ACC112 (cell line): ENCODE results near the gene ZNF200.
A peak's percentile ranks its signal among the peaks of the same experiment; 100 is the strongest.
"Not testable (repeated sequence)": the region's sequence is repeated elsewhere in the genome, so short reads cannot be mapped to it uniquely, and the experiment has no call there.

ENCODE experiments used
- H2AFZ ChIP-seq: fragments of 200-600 bp; sonication (generic); one replicate; pipeline ENCODE4 v1.6.0; 2017; ENCODE audit warnings: antibody characterized with exemption, low read length; ENCODE audit not compliant: unreplicated experiment
- H3K27ac ChIP-seq: fragments of 200-600 bp; sonication (generic); 2 replicates; pipeline ENCODE4 v1.5.1; 2014; ENCODE audit warnings: low read depth, mild to moderate bottlenecking, antibody characterized with exemption, low read length, moderate library complexity
- H3K27me3 ChIP-seq: fragments of 200-600 bp; sonication (generic); 2 replicates; pipeline ENCODE4 v1.6.1; 2014; ENCODE audit warnings: mild to moderate bottlenecking, antibody characterized with exemption, low read length, moderate library complexity, mixed read lengths; ENCODE audit not compliant: insufficient read depth
- H3K36me3 ChIP-seq: fragments of 200-600 bp; sonication (generic); 2 replicates; pipeline ENCODE4 v1.6.1; 2016; ENCODE audit warnings: mild to moderate bottlenecking, antibody characterized with exemption, low read length, moderate library complexity, mixed read lengths; ENCODE audit not compliant: insufficient read depth
- H3K4me1 ChIP-seq: fragments of 200-600 bp; sonication (generic); one replicate; pipeline ENCODE4 v1.6.1; 2016; ENCODE audit warnings: low read length, mixed read lengths; ENCODE audit not compliant: insufficient read depth, unreplicated experiment, control insufficient read depth
- H3K4me3 ChIP-seq: fragments of 200-600 bp; sonication (generic); 2 replicates; pipeline ENCODE4 v1.5.1; 2014; ENCODE audit warnings: mild to moderate bottlenecking, low read depth, low read length
- H3K79me2 ChIP-seq: fragments of 200-600 bp; sonication (generic); one replicate; pipeline ENCODE4 v1.6.0; 2016; ENCODE audit warnings: low read length; ENCODE audit not compliant: control insufficient read depth, unreplicated experiment, insufficient read depth

ZNF200 gene, protein sequence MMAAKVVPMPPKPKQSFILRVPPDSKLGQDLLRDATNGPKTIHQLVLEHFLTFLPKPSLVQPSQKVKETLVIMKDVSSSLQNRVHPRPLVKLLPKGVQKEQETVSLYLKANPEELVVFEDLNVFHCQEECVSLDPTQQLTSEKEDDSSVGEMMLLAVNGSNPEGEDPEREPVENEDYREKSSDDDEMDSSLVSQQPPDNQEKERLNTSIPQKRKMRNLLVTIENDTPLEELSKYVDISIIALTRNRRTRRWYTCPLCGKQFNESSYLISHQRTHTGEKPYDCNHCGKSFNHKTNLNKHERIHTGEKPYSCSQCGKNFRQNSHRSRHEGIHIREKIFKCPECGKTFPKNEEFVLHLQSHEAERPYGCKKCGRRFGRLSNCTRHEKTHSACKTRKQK

DNA sequence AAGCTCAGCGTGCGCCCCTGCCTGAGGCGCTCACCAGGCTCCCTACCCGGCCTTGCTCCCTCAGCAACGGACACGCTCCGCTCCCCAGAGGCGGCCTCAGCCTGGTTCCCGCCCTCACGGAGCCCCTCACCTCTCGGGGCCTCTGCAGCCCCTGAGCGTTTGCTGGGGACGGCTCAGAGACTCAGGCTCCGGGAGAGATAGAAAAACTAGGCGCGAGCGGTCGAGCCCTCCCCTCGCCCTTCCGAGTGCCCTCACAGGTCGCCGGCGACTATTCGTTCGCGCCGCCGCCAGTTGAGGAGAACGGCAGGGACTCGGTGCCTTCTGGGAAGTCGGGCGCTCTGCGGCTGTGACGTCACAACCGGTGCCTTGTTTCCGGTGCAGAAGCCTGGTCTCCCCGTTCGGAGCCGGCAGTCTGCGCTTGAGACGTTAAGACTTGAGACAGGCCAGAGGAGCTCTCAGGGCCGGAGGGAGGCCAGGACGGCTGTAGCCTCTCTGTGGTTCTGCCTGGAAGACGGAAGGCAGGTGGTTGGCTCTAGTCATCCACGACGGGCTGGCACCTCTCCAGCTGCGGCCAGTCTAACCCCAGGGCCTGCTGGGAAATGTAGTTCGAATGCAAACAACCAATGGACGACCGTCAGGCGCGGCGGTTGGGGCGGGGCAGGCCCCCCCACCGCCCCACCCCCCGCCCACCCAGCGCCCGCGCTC, at the start of gene ZNF200:
Gene ZNF200 (minus strand): TSS at position 302 of the 705 bp plus-strand sequence. CDS start 1,403 bp downstream, outside the sequence.
- Histone ChIP-seq H3K36me3 (peaks cover 34% of the 10 kb centered on the region), H3K27ac (peak within 1 kb of the TSS; percentile 97), H3K4me1 (peaks cover 3% of the 10 kb centered on the region), H3K79me2 (peaks cover 18% of the 10 kb centered on the region), H3K4me3 (peak within 1 kb of the TSS; percentile 93), H2AFZ (peak within 1 kb of the TSS; percentile 87), H3K27me3 (no peaks in the 10 kb centered on the region)

DNA sequence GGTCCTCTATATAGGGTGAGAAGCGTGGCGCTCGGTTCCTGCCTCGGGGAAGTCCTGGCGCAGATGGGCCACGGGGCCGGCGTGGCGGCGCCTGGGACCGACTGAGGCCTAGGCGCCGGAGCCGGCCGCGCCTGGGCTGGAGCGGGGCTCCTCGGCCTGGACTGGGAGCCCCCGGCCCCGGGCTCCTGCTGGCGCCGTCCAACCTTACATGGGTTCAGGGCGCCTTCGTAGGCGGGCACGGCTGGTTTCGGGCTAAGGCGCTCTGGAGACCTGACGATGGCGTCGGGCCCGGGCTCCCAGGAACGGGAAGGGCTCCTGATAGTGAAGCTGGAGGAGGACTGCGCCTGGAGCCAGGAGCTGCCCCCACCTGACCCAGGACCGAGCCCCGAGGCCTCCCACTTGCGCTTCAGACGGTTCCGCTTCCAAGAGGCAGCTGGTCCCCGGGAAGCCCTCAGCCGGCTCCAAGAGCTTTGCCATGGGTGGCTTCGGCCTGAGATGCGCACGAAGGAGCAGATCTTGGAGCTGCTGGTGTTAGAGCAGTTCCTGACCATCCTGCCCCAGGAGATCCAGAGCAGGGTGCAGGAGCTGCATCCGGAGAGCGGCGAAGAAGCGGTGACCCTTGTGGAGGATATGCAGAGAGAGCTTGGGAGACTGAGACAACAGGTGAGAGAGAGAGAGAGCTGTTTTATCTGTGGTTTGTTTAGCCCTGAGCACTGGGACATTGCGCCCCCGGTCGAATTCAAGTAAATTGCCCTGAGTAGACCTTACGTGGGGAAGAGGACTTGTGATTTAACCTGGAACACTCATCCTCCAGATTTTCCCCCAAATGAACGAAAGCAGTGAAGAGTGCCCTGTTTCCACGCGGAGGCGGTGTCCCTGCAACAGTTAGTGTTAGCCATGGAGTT, 48.8 kb upstream of the ZNF200 start:
- peak overlapping the region; percentile 97 for H3K27ac ChIP-seq
- peak overlapping the region; percentile 89 for H3K4me3 ChIP-seq
- H3K27me3 ChIP-seq: no peaks in the 10 kb centered on the region
- H2AFZ ChIP-seq: no peak overlapping the region
- H3K79me2 ChIP-seq: peaks cover 46% of the 10 kb centered on the region
- H3K4me1 ChIP-seq: peaks cover 10% of the 10 kb centered on the region
- peaks cover 35% of the 10 kb centered on the region for H3K36me3 ChIP-seq

DNA sequence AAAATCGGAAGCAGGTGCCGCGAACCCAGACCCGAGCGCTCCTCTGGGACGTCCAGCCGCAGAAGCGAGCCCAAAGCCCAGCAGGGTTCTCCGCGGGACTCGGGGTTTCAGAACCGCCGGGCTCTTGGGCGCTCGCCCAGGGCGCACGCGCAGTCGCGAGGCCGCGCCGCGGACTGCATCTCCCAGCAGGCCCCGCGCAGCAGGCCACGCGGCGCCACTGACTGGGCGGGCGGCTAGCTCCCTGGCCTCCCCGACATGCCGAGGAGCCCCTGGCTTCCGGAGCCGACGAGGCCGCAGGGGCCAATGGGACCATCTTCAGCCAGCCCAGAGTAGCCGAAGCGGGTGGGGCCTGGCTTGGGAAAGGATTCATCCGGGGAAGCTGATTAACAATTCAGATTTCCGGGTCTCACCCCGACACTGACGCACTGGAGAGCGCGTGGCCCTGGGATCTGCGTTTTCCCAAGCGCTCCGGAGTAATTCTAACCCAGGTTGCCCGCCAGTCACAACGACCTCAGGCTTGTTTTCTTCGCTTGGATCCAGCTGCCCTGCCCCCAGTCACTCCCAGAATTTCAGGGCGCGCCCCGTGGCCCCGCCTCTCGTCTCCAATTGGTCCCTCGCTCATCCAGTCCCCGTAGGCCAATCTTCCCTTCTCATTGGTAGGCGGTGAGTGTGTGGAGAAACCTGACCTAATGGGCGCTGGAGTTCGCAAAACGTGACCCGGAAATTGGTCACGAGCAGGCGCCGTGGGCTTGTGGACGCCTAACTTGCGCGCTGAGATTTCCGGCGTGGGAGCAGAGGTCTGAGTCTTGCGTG, 48.0 kb upstream of the ZNF200 start, which contains the start of gene ZNF263:
Gene ZNF263 (plus strand): TSS at position 762 of the 813 bp plus-strand sequence. CDS start 328 bp downstream, outside the sequence.
- Histone ChIP-seq H3K79me2 (peaks cover 40% of the 10 kb centered on the region), H3K36me3 (peaks cover 26% of the 10 kb centered on the region), H2AFZ (peak within 1 kb of the TSS; percentile 87), H3K27ac (peak within 1 kb of the TSS; percentile 97), H3K27me3 (no peaks in the 10 kb centered on the region), H3K4me1 (peaks cover 10% of the 10 kb centered on the region), H3K4me3 (peak within 1 kb of the TSS; percentile 89)

DNA sequence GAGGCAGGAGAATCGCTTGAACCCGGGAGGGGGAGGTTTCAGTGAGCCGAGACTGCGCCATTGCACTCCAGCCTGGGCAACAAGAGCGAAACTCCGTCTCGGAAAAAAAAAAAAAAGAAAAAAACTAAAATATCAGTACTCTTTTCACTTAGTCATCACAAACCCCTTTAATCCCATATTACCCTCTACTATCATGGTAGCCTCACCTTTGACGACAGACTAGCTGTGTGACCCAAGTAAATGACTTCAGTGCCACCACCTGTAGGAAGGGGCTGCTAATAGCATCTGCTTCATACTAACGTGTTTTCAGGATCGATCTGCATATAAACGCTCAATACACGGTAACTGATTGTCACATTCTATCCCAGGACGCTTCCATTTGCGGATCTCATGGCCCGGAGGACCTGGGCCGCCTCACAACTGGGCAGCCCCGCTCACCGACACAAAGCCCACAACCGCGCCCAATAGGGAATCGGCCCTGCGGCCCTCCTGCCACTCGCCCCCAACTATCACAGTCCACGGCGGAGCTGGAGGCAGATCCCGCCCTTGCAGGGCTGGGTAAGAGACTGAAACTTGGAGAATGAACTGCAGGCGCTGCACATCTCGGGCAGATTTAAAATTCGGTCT, 47.3 kb upstream of the ZNF200 start:
- Histone ChIP-seq H3K27me3 (no peaks in the 10 kb centered on the region), H3K27ac (peak overlapping the region; percentile 97), H3K36me3 (peaks cover 21% of the 10 kb centered on the region), H3K4me3 (peak overlapping the region; percentile 89), H3K4me1 (peaks cover 10% of the 10 kb centered on the region), H2AFZ (peak overlapping the region; percentile 87), H3K79me2 (peaks cover 37% of the 10 kb centered on the region)

DNA sequence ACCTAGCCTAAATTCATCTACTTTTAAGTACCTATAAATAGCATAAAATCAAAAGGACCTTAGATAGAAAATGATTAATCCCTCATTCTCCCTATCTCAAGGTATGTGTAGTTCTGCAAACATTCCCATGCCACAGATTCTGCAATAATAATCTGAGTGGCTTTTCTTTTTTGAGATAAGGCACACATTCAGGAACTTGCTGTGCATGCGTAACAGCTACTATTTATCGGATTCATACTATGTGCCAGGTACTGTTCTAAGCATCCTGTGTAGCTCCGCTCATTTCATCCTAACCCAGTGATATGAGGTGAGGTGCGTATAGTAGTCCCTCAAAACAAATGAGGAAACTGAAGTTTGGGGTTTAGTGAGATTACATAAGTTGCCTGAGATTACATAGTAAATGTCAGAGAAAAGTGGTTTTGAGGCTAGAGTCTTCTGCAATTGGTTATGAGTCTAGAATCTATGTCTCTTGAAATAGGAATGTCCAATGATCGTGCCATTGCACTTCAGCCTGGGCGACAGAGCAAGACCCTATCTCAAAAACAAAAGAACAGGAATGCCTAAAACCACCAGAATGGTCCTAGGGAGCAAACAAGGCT, 46.4 kb upstream of the ZNF200 start:
- no peak overlapping the region for H2AFZ ChIP-seq
- peaks cover 10% of the 10 kb centered on the region for H3K4me1 ChIP-seq
- peaks cover 13% of the 10 kb centered on the region for H3K36me3 ChIP-seq
- H3K4me3 ChIP-seq: peak overlapping the region; percentile 89; the same call in 1 of the 2 replicates
- H3K79me2 ChIP-seq: peaks cover 30% of the 10 kb centered on the region
- no peaks in the 10 kb centered on the region for H3K27me3 ChIP-seq
- H3K27ac ChIP-seq: no peak overlapping the region

DNA sequence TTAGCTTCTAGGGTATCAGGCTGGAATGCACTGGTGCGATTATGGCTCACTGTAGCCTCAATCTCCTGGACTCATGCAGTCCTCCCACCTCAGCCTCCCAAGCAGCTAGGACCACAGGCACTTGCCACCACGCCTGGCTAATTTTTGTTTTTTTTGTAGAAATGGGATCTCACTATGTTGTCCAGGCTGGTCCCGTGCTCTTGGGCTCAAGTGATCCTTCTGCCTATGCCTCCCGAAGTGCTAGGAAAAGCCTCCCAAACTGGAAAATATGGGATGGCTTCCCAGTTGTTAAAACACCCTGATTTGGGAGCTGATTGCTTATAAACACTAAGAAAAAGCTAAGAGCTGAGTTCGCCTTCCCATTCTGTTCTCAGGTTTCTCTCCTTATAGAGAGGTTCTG, 41.7 kb upstream of the ZNF200 start:
- no peaks in the 10 kb centered on the region for H3K79me2 ChIP-seq
- H3K4me1 ChIP-seq: no peaks in the 10 kb centered on the region
- no peak overlapping the region for H3K4me3 ChIP-seq
- no peak overlapping the region for H2AFZ ChIP-seq
- no peaks in the 10 kb centered on the region for H3K27me3 ChIP-seq
- no peak overlapping the region for H3K27ac ChIP-seq
- H3K36me3 ChIP-seq: no peaks in the 10 kb centered on the region

DNA sequence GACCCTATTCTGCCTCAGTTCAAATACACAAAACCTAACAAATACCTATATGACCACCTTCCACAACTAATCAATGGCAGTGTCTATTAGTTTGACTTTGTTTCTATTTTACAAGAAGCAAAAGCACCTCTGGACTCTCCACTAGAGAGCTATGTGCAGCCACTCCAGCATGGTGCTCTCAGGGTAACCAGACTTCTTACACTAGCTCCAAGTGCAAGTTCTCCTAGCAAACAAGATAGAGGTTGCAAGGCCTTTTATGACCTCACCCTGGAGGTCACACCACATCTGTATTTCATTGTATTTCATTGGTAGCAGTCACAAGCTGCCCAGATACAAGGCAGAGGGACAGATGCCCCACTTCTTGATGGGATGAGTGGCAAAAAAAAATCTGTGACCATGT, 40.0 kb upstream of the ZNF200 start:
- no peaks in the 10 kb centered on the region for H3K36me3 ChIP-seq
- H3K4me1 ChIP-seq: no peaks in the 10 kb centered on the region
- no peak overlapping the region for H3K4me3 ChIP-seq
- no peaks in the 10 kb centered on the region for H3K27me3 ChIP-seq
- no peak overlapping the region for H2AFZ ChIP-seq
- no peaks in the 10 kb centered on the region for H3K79me2 ChIP-seq
- no peak overlapping the region for H3K27ac ChIP-seq

DNA sequence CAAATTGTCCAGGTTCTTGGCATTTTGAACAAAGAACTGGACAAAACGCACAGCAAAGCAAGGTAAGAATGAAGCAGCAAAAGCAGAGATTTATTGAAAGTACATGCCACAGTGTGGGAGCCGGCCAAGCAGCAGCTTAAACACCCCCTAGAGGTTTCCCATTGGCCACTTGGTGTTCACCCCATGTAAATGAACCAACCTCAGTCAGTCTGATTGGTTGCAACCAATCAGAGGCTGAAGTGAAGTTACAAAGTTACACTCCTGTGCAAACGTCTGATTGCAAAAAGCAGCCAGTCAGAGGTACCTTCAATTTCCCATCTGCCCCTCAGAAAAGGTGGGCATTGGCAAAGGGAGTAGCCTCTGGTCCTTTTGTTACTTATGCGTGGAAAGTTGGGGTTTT, 39.5 kb upstream of the ZNF200 start:
- H3K36me3 ChIP-seq: no peaks in the 10 kb centered on the region
- no peak overlapping the region for H2AFZ ChIP-seq
- H3K4me3 ChIP-seq: no peak overlapping the region
- H3K79me2 ChIP-seq: no peaks in the 10 kb centered on the region
- H3K4me1 ChIP-seq: no peaks in the 10 kb centered on the region
- H3K27me3 ChIP-seq: no peaks in the 10 kb centered on the region
- H3K27ac ChIP-seq: no peak overlapping the region

DNA sequence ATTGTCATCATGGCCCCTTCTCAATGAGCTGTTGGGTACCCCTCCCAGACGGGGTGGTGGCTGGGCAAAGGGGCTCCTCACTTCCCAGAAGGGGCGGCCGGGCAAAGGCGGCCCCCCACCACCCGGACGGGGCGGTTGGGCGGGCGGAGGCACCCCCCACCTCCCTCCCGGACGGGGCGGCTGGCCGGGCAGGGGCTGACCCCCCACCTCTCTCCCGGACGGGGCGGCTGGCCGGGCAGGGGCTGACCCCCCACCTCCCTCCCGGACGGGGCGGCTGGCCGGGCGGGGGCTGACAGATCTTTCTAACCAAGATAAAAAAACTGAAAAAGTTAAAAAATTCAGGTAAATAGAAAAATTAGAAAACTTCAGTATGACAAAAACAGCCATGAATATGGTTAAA, 36.3 kb upstream of the ZNF200 start:
- not testable (repeated sequence) for H3K27me3 ChIP-seq, H2AFZ ChIP-seq, H3K4me3 ChIP-seq, H3K79me2 ChIP-seq, H3K4me1 ChIP-seq, H3K27ac ChIP-seq, H3K36me3 ChIP-seq
